ENCODE measurements around the gene EIF3B. TPM values are rescaled to one million over a fixed set of nuclear protein-coding genes. Genes with fewer than 3 reads are reported as not detected.
A peak's percentile ranks its signal among the peaks of the same experiment; 100 is the strongest.

Gene EIF3B
- total and polyA plus RNA-seq, 9 of the 15 experiments (the other 6 are each of a cell fraction or from before 2014, with no cell fraction given): 25.9 to 494 (median 357) TPM

GRCh38 chr7:2405601-2406345 is 51.1 kb downstream of the EIF3B start (continued):
- TF ChIP-seq ZNF318 (IDR thresholded peaks at IDR 0.05; ENCODE audit: borderline replicate concordance in 1 of 2, low read depth in 1 of 2): no peak
- peak; percentile 25; the same call in 1 of the 2 replicates for TF ChIP-seq GABPA (tag; conservative IDR thresholded peaks at IDR 0.05; ENCODE audit: low read depth)
- no peak for TF ChIP-seq IRF9 (tag; IDR thresholded peaks at IDR 0.05)
- peak; percentile 42; the same call in 1 of the 2 replicates for TF ChIP-seq ZNF592 (IDR thresholded peaks at IDR 0.05)
- TF ChIP-seq MECOM (CRISPR knock-in tag; IDR thresholded peaks at IDR 0.05): no peak
- TF ChIP-seq GATAD2B (IDR thresholded peaks at IDR 0.05; ENCODE audit: borderline replicate concordance): peak; percentile 68; the same call in 1 of the 2 replicates
- TF ChIP-seq ZEB2 (IDR thresholded peaks at IDR 0.05): peak; percentile 32; the same call in 1 of the 2 replicates
- TF ChIP-seq TAF1 (IDR thresholded peaks at IDR 0.05; ENCODE audit: control insufficient read depth, extremely low read depth, insufficient read depth, low read length, severe bottlenecking): no peak
- TF ChIP-seq THRA (IDR thresholded peaks at IDR 0.05): no peak
- TF ChIP-seq TCF3 (CRISPR knock-in tag; IDR thresholded peaks at IDR 0.05): peak; percentile 70
- peak; percentile 23; the same call in 1 of the 2 replicates for TF ChIP-seq PML (IDR thresholded peaks at IDR 0.05; ENCODE audit: low read length)
- TF ChIP-seq ZNF57 (CRISPR knock-in tag; IDR thresholded peaks at IDR 0.05): no peak

All from K562 (cell line).